Peyer's patch (tissue), 4 donors: ENCODE data around the gene MRPL49. TPM values are rescaled to one million over a fixed set of nuclear protein-coding genes. Genes with fewer than 3 reads are reported as not detected.
A peak's percentile ranks its signal among the peaks of the same experiment; 100 is the strongest.

Experiments
- DNase-seq, 3 donors: peaks; one replicate each; pipeline ENCODE4 v3.0.0-alpha.2; 2017 to 2019
- H3K27ac ChIP-seq, 4 donors: fragments of 200-600 bp; sonication (generic); one replicate each; pipeline ENCODE4 v1.5.1; 2016 to 2019
- H3K27me3 ChIP-seq, 2 donors: fragments of 200-600 bp; sonication (generic); one replicate each; pipeline ENCODE4 v1.5.1; 2019
- H3K36me3 ChIP-seq, 3 donors: fragments of 200-600 bp; sonication (generic); one replicate each; pipeline ENCODE4 v1.5.1; 2016 to 2019
- H3K4me1 ChIP-seq, 4 donors: fragments of 200-600 bp; sonication (generic); one replicate each; pipeline ENCODE4 v1.5.1; 2016 to 2019
- H3K4me3 ChIP-seq, 4 donors: fragments of 200-600 bp; sonication (generic); 1 replicate in 3 of 4; 2 replicates in 1 of 4; pipeline ENCODE4 v1.5.1; 2016 to 2019; ENCODE audit warnings: mild to moderate bottlenecking in 1 of 4
- H3K9me3 ChIP-seq, 4 donors: fragments of 200-600 bp; sonication (generic); one replicate each; pipeline ENCODE4 v1.5.1; 2016 to 2019; ENCODE audit warnings: mild to moderate bottlenecking in 1 of 4
- POLR2A ChIP-seq, 2 donors: fragments of 450-650 bp; IDR thresholded peaks; one replicate each; pipeline ENCODE4 v1.5.1; 2017; ENCODE audit warnings: antibody characterized with exemption in 2 of 2, mild to moderate bottlenecking in 2 of 2, moderate library complexity in 2 of 2
- total RNA-seq, 4 donors: library from RNA; depleted of rRNA; stranded (reverse); fragments of >200 nt; gene quantifications; one replicate each; pipeline ENCODE4 v1.1.0, GENCODE V29; 2016
- TF ChIP-seq, protein P1 (sequence below), 6 experiments: fragments of 450-650 bp in 4 of 6; fragments of 200-600 bp in 2 of 6; sonication (generic) in 1 of 6; IDR thresholded peaks; one replicate each; pipeline ENCODE4 v1.5.1; 2017 to 2019; ENCODE audit warnings: antibody characterized with exemption in 6 of 6, mild to moderate bottlenecking in 3 of 6, moderate library complexity in 1 of 6

Gene MRPL49
- total RNA-seq, 4 donors from 2014 or later, result 36.2 to 50.3 (median 45.7) TPM

DNA sequence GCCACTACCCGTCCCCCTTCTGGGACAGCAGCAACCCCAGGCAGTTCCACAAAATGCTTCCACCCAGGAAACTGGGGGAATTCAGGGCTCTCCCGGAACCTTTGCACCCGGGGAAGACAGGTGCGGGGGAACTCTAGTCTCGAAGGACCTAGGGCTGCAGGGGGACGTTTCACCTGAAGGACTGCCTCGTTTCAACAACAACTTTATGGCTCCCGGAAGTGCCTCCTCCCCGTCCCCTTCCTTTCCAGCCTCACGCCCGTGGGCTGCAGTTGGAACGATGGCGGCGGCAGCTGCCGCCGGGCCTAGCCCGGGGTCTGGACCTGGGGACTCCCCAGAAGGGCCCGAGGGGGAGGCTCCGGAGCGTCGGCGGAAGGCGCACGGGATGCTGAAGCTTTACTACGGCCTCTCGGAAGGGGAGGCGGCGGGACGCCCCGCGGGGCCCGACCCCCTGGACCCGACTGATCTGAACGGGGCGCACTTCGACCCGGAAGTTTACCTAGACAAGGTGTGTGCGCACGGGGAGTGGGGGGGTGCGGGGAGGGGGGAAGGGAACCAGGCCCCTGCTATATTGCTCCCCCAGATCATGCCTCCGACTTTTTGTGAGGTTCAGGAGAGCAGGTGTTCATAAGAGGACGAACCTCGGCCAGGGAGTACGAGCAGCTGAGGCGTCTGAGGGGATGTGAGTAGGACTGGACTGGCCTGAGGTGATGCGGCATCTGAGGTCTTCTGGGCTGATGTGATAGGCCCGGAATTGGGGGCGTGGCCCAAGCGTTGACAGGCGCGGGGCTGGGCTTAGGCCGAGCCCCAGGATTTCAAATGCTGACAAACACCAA lies 25.9 kb upstream of the MRPL49 start, which contains the start of gene VPS51:
VPS51 (plus strand) TSS at position 241 of the 833 bp plus-strand sequence; CDS start at position 278, 37 bp downstream.
- peaks cover 0 to 16% (median 0%) of the 10 kb centered on the region in 3 donors for H3K36me3 ChIP-seq
- DNase-seq, result peak; percentile 92 to 96 (median 92)
- H3K4me3 ChIP-seq, result peak within 1 kb of the TSS; percentile 63 to 91 (median 82)
- H3K27me3 ChIP-seq, result no peaks in the 10 kb centered on the region
- H3K4me1 ChIP-seq, result peaks cover 4 to 9% (median 7%) of the 10 kb centered on the region in 4 donors
- peak within 1 kb of the TSS; percentile 88 to 94 (median 92) for H3K27ac ChIP-seq
- TF ChIP-seq POLR2A (IDR thresholded peaks at IDR 0.05), result peak; percentile 54 to 56
- TF ChIP-seq, protein P1, sequence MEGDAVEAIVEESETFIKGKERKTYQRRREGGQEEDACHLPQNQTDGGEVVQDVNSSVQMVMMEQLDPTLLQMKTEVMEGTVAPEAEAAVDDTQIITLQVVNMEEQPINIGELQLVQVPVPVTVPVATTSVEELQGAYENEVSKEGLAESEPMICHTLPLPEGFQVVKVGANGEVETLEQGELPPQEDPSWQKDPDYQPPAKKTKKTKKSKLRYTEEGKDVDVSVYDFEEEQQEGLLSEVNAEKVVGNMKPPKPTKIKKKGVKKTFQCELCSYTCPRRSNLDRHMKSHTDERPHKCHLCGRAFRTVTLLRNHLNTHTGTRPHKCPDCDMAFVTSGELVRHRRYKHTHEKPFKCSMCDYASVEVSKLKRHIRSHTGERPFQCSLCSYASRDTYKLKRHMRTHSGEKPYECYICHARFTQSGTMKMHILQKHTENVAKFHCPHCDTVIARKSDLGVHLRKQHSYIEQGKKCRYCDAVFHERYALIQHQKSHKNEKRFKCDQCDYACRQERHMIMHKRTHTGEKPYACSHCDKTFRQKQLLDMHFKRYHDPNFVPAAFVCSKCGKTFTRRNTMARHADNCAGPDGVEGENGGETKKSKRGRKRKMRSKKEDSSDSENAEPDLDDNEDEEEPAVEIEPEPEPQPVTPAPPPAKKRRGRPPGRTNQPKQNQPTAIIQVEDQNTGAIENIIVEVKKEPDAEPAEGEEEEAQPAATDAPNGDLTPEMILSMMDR (IDR thresholded peaks at IDR 0.05), result peak in 4 of 6 experiments; percentile 27 to 42 (median 30)
- H3K9me3 ChIP-seq, result no peaks in the 10 kb centered on the region

DNA sequence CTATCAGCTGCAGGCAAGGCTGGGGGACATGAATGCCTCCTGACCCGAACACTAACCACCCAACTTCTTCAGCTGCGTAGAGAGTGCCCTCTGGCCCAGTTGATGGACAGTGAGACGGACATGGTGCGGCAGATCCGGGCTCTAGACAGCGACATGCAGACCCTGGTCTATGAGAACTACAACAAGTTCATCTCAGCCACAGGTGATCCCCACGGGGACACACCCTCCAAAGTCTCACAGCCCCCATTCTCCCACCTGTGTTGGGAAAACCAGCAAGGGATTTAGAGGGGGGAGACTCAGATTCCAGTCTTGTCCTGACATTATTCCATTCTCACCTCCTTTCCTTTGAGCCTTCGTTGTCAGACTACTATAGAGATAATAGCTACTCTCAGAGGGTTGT lies 25.2 kb upstream of the MRPL49 start:
- no peaks in the 10 kb centered on the region for H3K27me3 ChIP-seq
- TF ChIP-seq, protein P1 (IDR thresholded peaks at IDR 0.05), result no peak
- TF ChIP-seq POLR2A (IDR thresholded peaks at IDR 0.05), result no peak
- H3K4me1 ChIP-seq, result peaks cover 4 to 9% (median 7%) of the 10 kb centered on the region in 4 donors
- H3K36me3 ChIP-seq, result peaks cover 0 to 16% (median 0%) of the 10 kb centered on the region in 3 donors
- peak overlapping the region; percentile 88 to 94 (median 92) for H3K27ac ChIP-seq
- H3K9me3 ChIP-seq, result no peaks in the 10 kb centered on the region
- DNase-seq, result no peak
- H3K4me3 ChIP-seq, result peak overlapping the region; percentile 63 to 91 (median 82)

DNA sequence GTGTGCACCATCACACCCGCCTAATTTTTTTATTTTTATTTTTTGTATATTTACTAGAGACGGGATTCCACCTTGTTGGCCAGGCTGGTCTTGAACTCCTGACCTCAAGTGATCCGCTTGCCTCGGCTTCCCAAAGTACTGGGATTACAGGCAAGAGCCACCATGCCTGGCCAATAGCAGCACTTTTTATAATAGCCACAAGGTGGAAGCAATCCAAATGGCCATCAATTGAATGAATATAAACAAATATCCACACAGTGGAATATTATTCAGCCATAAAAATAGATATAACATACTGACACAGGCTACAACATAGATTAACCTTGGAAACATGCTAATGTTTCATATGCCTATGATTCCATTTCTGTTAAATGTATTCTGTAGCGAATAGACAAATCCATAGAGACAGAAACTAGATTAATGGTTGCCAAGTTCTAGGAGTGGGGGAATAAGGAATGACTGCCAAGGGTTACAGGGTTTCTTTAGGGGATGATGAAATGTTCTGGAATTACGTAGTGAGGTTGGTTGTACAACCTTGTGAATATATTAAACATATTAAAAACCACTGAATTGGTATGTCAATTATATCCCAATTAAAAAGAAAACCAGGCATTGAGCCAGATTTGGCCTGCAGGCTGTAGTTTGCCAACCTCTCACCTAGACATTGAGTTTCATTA lies 21.3 kb upstream of the MRPL49 start:
- peaks cover 4 to 9% (median 7%) of the 10 kb centered on the region in 4 donors for H3K4me1 ChIP-seq
- DNase-seq, result no peak
- no peaks in the 10 kb centered on the region for H3K9me3 ChIP-seq
- H3K36me3 ChIP-seq, result peaks cover 0 to 27% (median 0%) of the 10 kb centered on the region in 3 donors
- no peaks in the 10 kb centered on the region for H3K27me3 ChIP-seq
- H3K4me3 ChIP-seq, result no peak overlapping the region
- TF ChIP-seq POLR2A (IDR thresholded peaks at IDR 0.05), result no peak
- TF ChIP-seq, protein P1 (IDR thresholded peaks at IDR 0.05), result no peak
- no peak overlapping the region for H3K27ac ChIP-seq

DNA sequence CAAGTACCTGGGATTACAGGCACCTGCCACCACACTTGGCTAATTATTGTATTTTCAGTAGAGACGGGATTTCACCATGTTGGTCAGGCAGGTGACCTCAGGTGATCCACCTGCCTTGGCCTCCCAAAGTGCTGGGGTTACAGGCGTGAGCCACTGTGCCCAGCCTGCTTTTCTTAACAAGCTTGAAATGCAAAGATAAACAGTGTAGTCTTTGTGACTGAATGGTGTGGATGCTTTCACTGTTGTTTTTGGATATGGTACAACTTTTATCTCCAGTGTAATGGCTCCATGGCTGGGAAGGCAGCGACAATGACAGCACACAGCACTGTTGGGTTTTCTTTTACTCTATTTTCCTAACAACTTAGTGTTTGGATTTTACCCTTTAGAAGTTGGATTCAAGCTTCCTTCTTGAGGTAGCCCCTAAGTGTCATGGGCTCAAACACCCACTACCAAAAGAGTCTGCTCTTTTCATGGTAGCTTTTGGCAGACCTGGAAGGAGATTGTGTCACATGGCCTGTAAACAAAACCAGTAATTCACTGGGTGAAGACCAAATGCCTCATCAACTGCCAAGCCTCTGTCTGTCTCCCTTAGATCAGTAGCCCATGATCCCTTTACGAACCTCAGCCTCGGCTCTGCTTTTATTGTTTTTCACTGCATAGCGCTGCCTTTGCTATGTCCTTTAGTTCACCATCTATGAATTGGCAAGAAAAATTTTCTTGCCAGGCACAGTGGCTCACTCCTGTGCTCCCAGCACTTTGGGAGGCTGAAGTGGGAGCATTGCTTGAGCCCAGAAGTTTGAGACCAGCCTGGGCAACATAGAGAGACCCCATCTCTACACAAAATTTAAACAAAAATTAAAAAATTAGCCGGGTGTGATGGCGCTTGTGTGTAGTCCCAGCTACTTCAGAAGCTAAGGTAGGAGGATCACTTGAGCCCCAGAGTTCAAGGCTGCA lies 19.7 kb upstream of the MRPL49 start:
- H3K27me3 ChIP-seq, result no peaks in the 10 kb centered on the region
- H3K27ac ChIP-seq, result no peak overlapping the region
- H3K36me3 ChIP-seq, result peaks cover 0 to 30% (median 0%) of the 10 kb centered on the region in 3 donors
- peaks cover 0 to 1% (median 0%) of the 10 kb centered on the region in 4 donors for H3K4me1 ChIP-seq
- TF ChIP-seq POLR2A (IDR thresholded peaks at IDR 0.05), result no peak
- TF ChIP-seq, protein P1 (IDR thresholded peaks at IDR 0.05), result no peak
- no peak for DNase-seq
- H3K4me3 ChIP-seq, result no peak overlapping the region
- no peaks in the 10 kb centered on the region for H3K9me3 ChIP-seq

DNA sequence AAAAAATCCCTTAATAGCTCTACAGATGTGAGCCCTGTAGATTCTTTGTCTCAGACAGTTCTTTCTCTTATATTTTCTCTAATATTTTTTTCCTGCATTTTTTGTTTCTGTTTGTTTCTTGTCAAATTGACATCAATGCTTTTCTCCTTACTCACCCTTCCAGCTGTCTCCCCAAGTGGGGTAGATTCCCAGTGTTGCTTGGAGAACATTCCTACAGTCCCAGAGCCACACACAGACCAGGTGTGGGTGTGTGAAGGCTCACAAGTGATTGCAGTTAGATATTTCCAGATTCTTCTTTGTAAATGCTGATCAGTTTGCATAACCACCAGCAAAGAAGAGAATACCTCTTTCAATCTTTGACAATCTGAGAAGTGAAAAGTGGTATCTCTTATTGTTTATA lies 18.6 kb upstream of the MRPL49 start:
- Histone ChIP-seq H3K36me3 (peaks cover 0 to 29% (median 0%) of the 10 kb centered on the region in 3 donors), H3K4me1 (no peaks in the 10 kb centered on the region), H3K4me3 (no peak overlapping the region), H3K27ac (no peak overlapping the region), H3K9me3 (no peaks in the 10 kb centered on the region), H3K27me3 (no peaks in the 10 kb centered on the region)
- no peak for TF ChIP-seq POLR2A (IDR thresholded peaks at IDR 0.05)
- TF ChIP-seq, protein P1 (IDR thresholded peaks at IDR 0.05), result no peak
- DNase-seq, result no peak
